Measurements from ENCODE around the gene LENG1.

Gene LENG1

GRCh38 chr19:54137699-54138488 is 21.6 kb downstream of the LENG1 start, which contains the start of gene CNOT3:
Gene CNOT3 (plus strand): TSS chr19:54137762. CDS start chr19:54142979, 5,217 bp downstream.
- DNase-seq = no peak

GRCh38 chr19:54136864-54137698 is 22.4 kb downstream of the LENG1 start:
- peak; percentile 100 for DNase-seq

- DNase-seq = no peak
These were observed 23.2 kb downstream of the LENG1 start for GRCh38 chr19:54136086-54136863.

- DNase-seq = no peak
These were observed 25.4 kb downstream of the LENG1 start for GRCh38 chr19:54133957-54134590.

DNA sequence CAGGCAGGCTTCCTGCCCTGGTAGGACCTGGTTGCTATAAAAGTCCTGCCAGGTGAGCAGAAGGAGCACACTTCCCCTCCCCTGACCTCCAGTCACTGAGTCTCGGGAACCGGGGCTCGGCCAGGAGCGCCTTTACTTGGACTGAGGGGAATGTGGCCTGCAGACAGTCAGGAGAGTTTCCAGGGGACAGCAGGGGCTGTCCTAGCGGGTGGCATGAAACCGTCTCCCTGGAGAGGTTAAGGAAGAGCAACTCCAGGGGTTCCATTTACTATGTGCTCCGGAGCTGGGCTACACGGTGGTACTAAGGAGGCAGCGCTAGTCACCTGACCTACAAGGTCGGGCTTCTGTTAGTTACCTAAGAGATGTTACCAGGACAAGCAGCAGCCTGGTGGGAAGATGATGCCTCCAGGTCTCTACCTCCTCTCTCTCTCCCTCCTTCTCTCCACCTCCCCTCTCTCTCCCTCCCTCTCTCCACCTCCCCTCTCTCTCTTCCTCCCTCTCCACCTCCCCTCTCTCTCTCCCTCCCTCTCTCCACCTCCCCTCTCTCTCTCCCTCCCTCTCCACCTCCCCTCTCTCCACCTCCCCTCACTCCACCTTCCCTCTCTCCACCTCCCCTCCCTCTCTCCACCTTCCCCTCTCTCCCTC is 26.1 kb downstream of the LENG1 start:
- no peak for DNase-seq

DNA sequence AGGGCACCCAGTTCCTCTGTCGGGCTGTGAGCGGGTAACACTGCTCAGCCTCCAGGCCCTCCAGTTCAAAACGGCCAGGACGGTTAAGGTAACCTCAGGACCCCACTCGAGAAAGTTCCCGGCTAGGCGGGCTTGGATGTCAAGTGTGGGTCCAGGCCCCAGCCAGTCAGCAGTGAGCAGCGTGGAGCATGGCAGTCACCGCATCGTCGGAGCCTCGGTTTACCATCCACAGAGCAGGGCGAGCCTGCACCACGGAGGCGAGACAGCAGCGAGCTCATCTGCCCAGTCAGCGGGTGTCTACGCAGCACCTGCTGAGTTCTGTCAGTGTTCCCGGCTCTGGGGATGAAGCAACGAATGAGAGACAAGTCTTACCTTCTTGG is 29.9 kb downstream of the LENG1 start:
- no peak for DNase-seq

DNA sequence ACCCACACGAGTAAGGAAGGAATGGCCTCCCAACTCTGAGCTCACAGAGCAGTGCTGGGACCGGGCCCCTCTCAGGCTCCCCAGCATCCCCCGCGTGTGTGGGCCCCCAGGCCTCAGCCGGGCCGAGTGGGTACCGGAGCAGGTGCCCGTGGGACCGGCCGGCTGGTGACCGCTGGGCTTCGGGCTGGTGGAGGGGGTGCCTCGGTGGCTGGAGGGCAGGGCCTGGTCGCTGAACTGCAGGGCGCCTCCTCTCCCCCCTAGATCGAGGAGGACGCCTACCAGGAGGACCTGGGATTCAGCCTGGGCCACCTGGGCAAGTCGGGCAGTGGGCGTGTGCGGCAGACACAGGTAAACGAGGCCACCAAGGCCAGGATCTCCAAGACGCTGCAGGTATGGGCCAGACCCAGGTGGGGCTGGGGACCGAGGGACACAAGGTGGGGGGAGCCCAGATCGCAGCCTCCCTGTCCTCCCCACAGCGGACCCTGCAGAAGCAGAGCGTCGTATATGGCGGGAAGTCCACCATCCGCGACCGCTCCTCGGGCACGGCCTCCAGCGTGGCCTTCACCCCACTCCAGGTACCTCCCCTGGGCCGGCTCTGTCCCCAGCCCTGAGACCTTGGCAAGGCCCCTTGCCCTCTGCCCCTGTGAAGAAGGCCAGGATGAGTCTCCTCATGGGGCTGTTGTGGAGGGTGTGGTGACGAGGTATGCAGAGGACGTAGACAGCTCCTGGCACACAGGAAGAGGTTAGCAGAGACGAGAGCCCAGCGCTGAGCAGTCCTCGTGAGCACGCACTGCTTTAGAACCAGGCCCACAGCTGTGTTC is 30.5 kb downstream of the LENG1 start:
- no peak for DNase-seq

GRCh38 chr19:54128441-54128725 is 31.1 kb downstream of the LENG1 start:
- no peak for DNase-seq

GRCh38 chr19:54127688-54128440 is 31.7 kb downstream of the LENG1 start:
- DNase-seq = no peak

GRCh38 chr19:54125713-54126112 is 33.8 kb downstream of the LENG1 start:
- DNase-seq = no peak

GRCh38 chr19:54124393-54124792 is 35.1 kb downstream of the LENG1 start:
- DNase-seq = no peak

DNA sequence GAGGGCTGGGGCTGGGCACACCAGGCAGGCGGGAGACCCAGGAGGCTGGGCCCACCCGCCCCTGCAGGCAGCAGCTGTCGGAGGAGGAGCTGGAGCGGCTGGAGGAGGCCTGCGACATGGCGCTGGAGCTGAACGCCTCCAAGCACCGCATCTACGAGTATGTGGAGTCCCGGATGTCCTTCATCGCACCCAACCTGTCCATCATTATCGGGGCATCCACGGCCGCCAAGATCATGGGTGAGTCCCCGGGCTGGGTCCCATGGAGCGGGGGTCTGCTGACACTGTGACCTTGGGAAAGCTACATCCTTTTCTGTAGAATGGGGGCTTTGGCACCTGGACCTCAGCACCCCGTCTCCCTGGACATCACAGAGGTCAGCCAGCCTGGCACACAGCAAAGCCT is 35.8 kb downstream of the LENG1 start:
- no peak for DNase-seq

GRCh38 chr19:54121259-54121658 is 38.3 kb downstream of the LENG1 start:
- DNase-seq = no peak

GRCh38 chr19:54115109-54116063 is 44.1 kb downstream of the LENG1 start, which contains the start of the genes PRPF31 and TFPT:
Gene PRPF31 (plus strand): TSS chr19:54115754. CDS start chr19:54118279, 2,525 bp downstream.
Gene TFPT (minus strand): TSS chr19:54115657. CDS start chr19:54115269, 388 bp downstream.
- DNase-seq = peak; percentile 99

DNA sequence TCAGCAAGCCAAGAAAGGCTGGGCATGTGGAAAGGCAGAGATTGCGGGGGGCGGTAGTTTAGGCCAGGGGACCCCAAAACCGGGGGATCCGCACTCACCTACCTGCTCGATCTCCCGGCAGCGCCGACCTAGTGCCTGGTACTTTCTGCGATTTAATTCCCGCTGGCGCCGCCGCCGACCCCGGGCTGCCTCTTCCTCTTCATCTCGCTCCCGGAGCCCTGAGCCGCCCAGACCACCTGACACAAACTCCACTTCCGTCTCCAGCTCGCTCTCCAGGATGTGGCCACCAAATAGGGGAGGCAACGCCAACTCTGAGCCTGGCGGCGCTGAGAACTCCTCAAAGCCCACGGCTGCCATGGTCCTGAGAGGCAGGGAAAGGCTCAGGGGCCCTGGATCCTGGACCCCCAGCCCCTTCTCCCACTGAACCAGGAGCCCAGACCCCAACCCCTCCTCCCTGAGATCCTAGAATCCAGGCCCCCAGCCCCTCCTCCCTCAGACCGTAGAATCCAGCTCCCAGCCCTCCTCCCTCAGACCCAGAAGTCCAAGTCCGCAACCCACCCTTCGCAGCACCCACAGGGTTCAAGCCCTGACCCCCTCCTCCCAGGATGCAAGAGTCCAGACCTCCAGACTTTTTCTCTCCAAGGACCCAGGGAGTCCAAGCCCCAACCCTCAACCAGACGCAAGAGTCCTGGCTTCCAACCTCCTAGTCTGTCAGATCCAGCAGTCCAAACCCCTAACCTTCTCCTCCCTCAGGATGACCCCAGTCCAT is 45.0 kb downstream of the LENG1 start:
- no peak for DNase-seq

- DNase-seq = no peak
These were observed 49.9 kb downstream of the LENG1 start for GRCh38 chr19:54109651-54110050.

DNA sequence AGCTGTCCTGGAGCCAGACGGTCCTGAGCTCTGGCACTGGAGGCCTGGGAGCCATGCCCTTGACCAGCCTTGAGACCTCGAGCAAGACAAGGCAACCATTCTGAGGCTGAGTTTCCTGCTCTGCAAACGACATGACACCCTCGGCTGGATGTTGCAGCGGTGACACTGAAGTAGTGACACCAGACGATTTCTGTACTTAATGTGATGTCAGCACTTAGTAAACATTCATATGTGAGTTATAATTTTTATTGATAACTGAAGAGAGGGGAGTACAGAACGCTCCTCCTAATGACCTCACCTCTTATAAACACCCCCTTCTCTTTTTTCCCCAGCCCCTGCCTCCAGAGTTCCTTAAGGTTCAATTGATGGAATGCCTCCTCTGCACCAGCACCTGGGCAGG is 51.0 kb downstream of the LENG1 start:
- no peak for DNase-seq

DNA sequence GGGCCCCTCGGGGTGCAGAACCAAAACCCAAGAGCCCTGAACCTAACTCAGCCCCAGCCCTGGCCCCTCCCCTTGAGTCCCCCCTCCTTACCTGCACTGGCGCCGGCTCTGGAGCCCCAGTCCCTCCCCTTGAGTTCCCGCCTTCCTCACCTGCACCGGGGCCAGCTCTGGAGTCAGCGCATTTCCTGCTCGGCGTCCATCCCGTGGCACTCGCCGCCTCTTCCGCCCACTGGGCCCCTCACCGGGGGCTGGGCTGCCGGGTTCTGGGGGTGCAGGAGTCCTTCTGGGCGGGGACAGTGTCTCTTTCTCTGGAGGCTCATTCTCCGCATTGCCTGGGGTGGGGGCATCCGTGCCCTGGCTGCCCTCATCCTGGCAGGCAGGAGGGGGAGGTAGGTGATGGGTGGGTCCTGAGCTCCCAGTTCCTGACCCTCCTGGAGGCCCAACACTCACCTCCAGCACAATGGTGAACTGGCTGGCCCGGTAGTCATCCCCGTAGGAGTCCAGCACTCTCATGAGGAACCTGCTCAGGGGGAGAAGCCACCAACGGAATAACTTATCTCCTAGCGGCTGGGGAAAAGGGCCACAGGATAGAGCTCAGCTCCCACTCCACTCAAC is 51.5 kb downstream of the LENG1 start:
- DNase-seq = no peak
